HFFc6 (cell line): ENCODE results near the gene RNF181. TPM values are rescaled to one million over a fixed set of nuclear protein-coding genes. Genes with fewer than 3 reads are reported as not detected.
A peak's percentile ranks its signal among the peaks of the same experiment; 100 is the strongest.

ENCODE experiments used
- DNase-seq: peaks from one replicate; pipeline ENCODE4 v3.0.0-alpha.2; 2018
- H3K27ac Mint-ChIP-seq: 2 replicates; pipeline ENCODE4 v1.8.0; 2020; ENCODE audit warnings: mild to moderate bottlenecking, mixed read lengths
- H3K27me3 Mint-ChIP-seq: 2 replicates; pipeline ENCODE4 v1.8.0; 2021; ENCODE audit warnings: mild to moderate bottlenecking, moderate library complexity, mixed read lengths; ENCODE audit not compliant: insufficient read depth
- H3K36me3 Mint-ChIP-seq: 2 replicates; pipeline ENCODE4 v1.8.0; 2021; ENCODE audit warnings: low read depth, mixed read lengths
- H3K4me1 Mint-ChIP-seq: 2 replicates; pipeline ENCODE4 v1.8.0; 2020; ENCODE audit warnings: low read depth, mixed read lengths
- H3K4me3 Mint-ChIP-seq: 2 replicates; pipeline ENCODE4 v1.8.0; 2020; ENCODE audit warnings: mild to moderate bottlenecking, moderate library complexity, mixed read lengths
- H3K9me3 Mint-ChIP-seq: 2 replicates; pipeline ENCODE4 v1.8.0; 2020; ENCODE audit warnings: mild to moderate bottlenecking, mixed read lengths
- total RNA-seq, 6 experiments: library from RNA; stranded (reverse); fragmentation: NEBNext Ultra II Directional; extraction: Animal tissue kit (Norgen Biotek cat#: 25700); gene quantifications; 2 replicates in 1 of 6; 3 replicates in 5 of 6; pipeline ENCODE4 v1.2.3, GENCODE V29; 2021
- TF ChIP-seq, protein P1 (sequence below): fragments of 200-600 bp; sonication (generic); IDR thresholded peaks from 2 replicates; pipeline ENCODE4 v1.5.0; 2021; ENCODE audit warnings: antibody characterized with exemption, mild to moderate bottlenecking

Gene RNF181
- total RNA-seq, 6 experiments from 2014 or later: 121 to 160 (median 146) TPM

DNA sequence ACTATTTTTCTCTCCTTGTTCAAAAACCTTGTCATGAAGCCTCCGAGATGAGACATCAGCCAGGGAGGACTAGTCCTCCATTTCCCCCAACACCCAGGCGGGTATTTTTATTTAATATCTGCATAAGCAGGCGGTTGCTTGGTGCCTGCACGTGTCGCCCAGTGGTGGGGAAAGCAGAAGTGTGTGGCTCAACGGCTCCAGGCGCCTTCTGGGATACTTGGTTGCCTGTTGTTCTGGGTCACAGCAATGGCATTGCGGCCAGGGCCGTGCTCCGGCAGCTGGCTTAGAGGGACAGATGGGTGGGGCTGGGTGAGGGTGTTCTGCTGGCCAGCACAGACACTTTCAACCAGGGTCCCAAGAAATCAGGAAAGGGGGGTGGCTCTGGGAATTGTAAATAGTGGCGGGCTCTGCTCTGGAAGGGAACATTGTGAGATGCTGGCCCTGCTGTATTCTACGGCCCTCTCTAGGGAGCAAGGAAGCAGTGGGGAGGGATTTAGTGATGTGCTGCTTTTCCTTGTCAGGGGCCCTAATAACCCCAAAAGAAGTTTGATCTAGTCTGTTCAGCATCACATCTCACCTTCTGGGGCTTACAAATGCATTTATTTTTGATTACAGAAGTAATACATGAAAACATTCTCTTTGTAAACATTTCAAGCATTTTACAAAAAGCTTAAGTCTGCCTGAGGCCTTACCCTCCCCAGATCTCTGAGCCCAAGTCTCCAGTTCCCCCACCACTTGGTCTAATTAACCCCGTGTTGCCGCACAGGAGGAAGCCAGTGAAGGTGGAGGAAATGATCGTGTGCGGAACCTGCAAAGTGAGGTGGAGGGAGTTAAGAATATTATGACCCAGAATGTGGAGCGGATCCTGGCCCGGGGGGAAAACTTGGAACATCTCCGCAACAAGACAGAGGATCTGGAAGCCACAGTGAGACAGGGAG lies 17.0 kb upstream of the RNF181 start:
- Mint-ChIP-seq H3K4me3 (no peak overlapping the region), H3K4me1 (peaks cover 16% of the 10 kb centered on the region), H3K27ac (no peak overlapping the region), H3K27me3 (peaks cover 7% of the 10 kb centered on the region), H3K36me3 (no peaks in the 10 kb centered on the region), H3K9me3 (no peaks in the 10 kb centered on the region)
- TF ChIP-seq, protein P1, sequence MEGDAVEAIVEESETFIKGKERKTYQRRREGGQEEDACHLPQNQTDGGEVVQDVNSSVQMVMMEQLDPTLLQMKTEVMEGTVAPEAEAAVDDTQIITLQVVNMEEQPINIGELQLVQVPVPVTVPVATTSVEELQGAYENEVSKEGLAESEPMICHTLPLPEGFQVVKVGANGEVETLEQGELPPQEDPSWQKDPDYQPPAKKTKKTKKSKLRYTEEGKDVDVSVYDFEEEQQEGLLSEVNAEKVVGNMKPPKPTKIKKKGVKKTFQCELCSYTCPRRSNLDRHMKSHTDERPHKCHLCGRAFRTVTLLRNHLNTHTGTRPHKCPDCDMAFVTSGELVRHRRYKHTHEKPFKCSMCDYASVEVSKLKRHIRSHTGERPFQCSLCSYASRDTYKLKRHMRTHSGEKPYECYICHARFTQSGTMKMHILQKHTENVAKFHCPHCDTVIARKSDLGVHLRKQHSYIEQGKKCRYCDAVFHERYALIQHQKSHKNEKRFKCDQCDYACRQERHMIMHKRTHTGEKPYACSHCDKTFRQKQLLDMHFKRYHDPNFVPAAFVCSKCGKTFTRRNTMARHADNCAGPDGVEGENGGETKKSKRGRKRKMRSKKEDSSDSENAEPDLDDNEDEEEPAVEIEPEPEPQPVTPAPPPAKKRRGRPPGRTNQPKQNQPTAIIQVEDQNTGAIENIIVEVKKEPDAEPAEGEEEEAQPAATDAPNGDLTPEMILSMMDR: no peak
- DNase-seq: no peak

DNA sequence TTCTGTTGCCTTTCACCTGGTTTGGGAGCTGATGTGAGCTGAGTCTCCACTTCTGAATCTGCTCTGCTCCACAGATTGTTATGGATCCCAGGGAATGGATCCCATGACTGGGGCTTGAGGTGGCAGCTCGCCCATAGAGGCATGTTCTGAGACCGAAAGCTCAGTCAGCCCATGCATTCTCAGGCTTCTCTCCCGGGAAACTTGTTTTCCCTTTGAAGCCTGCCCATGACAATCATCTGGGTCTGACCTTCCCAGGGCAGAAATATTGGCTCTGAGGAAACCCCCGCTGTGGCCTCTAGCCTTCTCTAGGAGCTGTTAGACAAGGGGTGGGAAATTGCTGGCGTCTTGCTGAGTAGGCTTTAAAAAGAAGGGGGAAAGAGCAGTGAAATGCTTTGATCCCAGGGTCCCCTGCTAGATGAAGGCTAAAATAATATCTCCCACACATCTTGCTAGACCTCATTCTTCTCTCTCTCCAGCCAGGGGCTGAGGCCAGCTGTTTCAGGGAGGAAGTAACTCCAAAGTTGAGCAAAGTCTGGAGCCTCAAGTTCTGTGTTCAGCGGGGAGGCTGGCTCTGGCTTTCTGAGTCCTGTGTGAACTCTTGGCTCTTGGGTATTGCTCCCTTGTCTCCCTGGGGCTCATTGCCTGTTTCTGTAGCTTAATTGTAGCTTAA lies 16.1 kb upstream of the RNF181 start:
- peaks cover 22% of the 10 kb centered on the region for H3K4me1 Mint-ChIP-seq
- no peaks in the 10 kb centered on the region for H3K36me3 Mint-ChIP-seq
- TF ChIP-seq, protein P1: no peak
- H3K27me3 Mint-ChIP-seq: peaks cover 8% of the 10 kb centered on the region
- no peak overlapping the region for H3K27ac Mint-ChIP-seq
- no peak overlapping the region for H3K4me3 Mint-ChIP-seq
- H3K9me3 Mint-ChIP-seq: no peaks in the 10 kb centered on the region
- DNase-seq: no peak

DNA sequence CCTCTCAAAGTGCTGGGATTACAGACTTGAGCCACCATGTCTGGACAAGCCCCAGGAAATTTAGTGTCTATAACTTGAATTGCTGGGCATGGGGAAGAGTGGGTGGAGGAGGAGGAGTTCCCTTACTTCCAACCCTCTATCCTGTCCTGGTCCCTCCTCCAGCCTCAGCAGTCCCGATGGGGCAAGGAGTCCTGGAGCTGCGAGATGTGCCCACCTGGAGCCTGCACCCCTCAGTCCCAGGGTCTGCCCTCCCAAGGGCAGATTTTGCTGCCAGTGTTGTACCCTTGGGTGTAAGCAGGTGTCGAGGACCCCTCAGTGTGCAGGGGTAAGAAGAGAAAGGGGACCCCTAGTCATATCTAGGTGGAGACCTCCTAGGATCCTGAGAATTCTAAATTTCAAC lies 15.3 kb upstream of the RNF181 start:
- peaks cover 29% of the 10 kb centered on the region for H3K4me1 Mint-ChIP-seq
- no peak for DNase-seq
- no peak overlapping the region for H3K27ac Mint-ChIP-seq
- TF ChIP-seq, protein P1: no peak
- no peak overlapping the region for H3K4me3 Mint-ChIP-seq
- H3K9me3 Mint-ChIP-seq: no peaks in the 10 kb centered on the region
- H3K27me3 Mint-ChIP-seq: peaks cover 8% of the 10 kb centered on the region
- no peaks in the 10 kb centered on the region for H3K36me3 Mint-ChIP-seq

DNA sequence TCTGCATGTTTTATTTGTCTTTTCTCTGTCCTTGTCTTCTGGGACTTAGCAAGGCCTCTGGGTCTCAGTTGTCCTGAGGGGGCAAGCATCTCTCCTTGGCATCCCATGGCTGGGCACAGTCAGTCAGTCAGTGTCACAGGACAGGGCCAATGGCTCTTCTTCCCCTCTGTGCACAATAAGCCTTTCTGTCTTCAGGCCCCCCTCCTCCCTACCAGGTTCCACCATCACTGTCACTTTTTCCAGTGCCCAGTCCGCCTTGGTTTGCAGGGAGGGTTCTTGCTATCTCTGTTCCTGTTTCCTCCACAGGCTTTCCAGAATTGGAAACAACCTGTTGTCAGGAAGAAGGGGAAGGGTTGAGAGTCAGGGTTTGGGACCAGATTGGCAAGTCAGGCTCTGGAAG lies 13.1 kb upstream of the RNF181 start:
- H3K4me3 Mint-ChIP-seq: no peak overlapping the region
- no peak for DNase-seq
- peaks cover 8% of the 10 kb centered on the region for H3K27me3 Mint-ChIP-seq
- TF ChIP-seq, protein P1: no peak
- no peak overlapping the region for H3K27ac Mint-ChIP-seq
- peaks cover 41% of the 10 kb centered on the region for H3K4me1 Mint-ChIP-seq
- no peaks in the 10 kb centered on the region for H3K36me3 Mint-ChIP-seq
- H3K9me3 Mint-ChIP-seq: no peaks in the 10 kb centered on the region

- Mint-ChIP-seq H3K4me3 (peak overlapping the region; percentile 81), H3K36me3 (no peaks in the 10 kb centered on the region), H3K27ac (peak overlapping the region; percentile 81), H3K27me3 (peaks cover 8% of the 10 kb centered on the region), H3K4me1 (peaks cover 41% of the 10 kb centered on the region), H3K9me3 (no peaks in the 10 kb centered on the region)
- TF ChIP-seq, protein P1: no peak
- DNase-seq: no peak
These were observed 11.7 kb upstream of the RNF181 start for GRCh38 chr2:85583667-85584353.
